Naive thymus-derived CD4-positive, alpha-beta T cell (primary cell): Measurements from ENCODE around the gene OSBPL3. TPM values are rescaled to one million over a fixed set of nuclear protein-coding genes. Genes with fewer than 3 reads are reported as not detected.

ENCODE experiments used
- ATAC-seq: fragments of 150-1000 bp; cut with Tn5 transposase; 2 replicates; pipeline ENCODE4 v1.10.0; 2021; ENCODE audit warnings: mild to moderate bottlenecking, moderate library complexity
- CTCF ChIA-PET: fragments of 350-600 bp; sonication (Branson Sonifier 250); formaldehyde crosslinking; loops from one replicate; lab custom pipeline; 2021; ENCODE audit warnings: antibody characterized with exemption; lab: Charles Lee
- POLR2A ChIA-PET: fragments of 350-600 bp; sonication (Branson Sonifier 250); formaldehyde crosslinking; loops from one replicate; lab custom pipeline; 2021; ENCODE audit warnings: antibody characterized with exemption, inconsistent platforms; lab: Charles Lee
- DNase-seq, 9 donors: peaks; one replicate each; pipeline versions ENCODE4 v3.0.0 to v3.0.0-alpha.2; 2020 to 2022; ENCODE audit warnings: mixed read lengths in 1 of 9
- H3K27ac ChIP-seq: one replicate; pipeline ENCODE4 v1.7.0; 2013; ENCODE audit warnings: mild to moderate bottlenecking, low read depth, low read length, moderate library complexity
- H3K27me3 ChIP-seq, 2 donors: one replicate each; pipeline ENCODE4 v1.7.0; 2013; ENCODE audit warnings: low read length in 2 of 2, mild to moderate bottlenecking in 2 of 2, moderate library complexity in 2 of 2; ENCODE audit not compliant: control insufficient read depth in 2 of 2, insufficient read depth in 2 of 2
- H3K36me3 ChIP-seq, 3 experiments: 1 replicate in 2 of 3; 2 replicates in 1 of 3; pipeline ENCODE4 v1.7.0; 2013; ENCODE audit warnings: low read length in 3 of 3, mild to moderate bottlenecking in 3 of 3, moderate library complexity in 1 of 3; ENCODE audit not compliant: insufficient read depth in 3 of 3, control insufficient read depth in 2 of 3
- H3K4me1 ChIP-seq, 2 donors: one replicate each; pipeline ENCODE4 v1.7.0; 2013; ENCODE audit warnings: low read length in 2 of 2, mild to moderate bottlenecking in 2 of 2, moderate library complexity in 1 of 2; ENCODE audit not compliant: control insufficient read depth in 2 of 2, insufficient read depth in 2 of 2
- H3K4me3 ChIP-seq: 2 replicates; pipeline ENCODE4 v1.7.0; 2013; ENCODE audit warnings: mild to moderate bottlenecking, low read length
- H3K9me3 ChIP-seq, 3 experiments: 1 replicate in 2 of 3; 2 replicates in 1 of 3; pipeline ENCODE4 v1.7.0; 2013; ENCODE audit warnings: low read length in 3 of 3; ENCODE audit not compliant: control insufficient read depth in 2 of 3
- H3K27ac Mint-ChIP-seq, 9 donors: one replicate each; pipeline ENCODE4 v1.8.0; 2020 to 2022; ENCODE audit warnings: mixed read lengths in 9 of 9, mild to moderate bottlenecking in 8 of 9, moderate library complexity in 5 of 9, inconsistent platforms in 2 of 9
- H3K27me3 Mint-ChIP-seq, 5 donors: one replicate each; pipeline ENCODE4 v1.8.0; 2021 to 2022; ENCODE audit warnings: mixed read lengths in 5 of 5, mild to moderate bottlenecking in 1 of 5
- H3K36me3 Mint-ChIP-seq, 5 donors: one replicate each; pipeline ENCODE4 v1.8.0; 2020 to 2022; ENCODE audit warnings: mixed read lengths in 5 of 5, mild to moderate bottlenecking in 3 of 5, inconsistent platforms in 1 of 5
- H3K4me1 Mint-ChIP-seq, 7 donors: one replicate each; pipeline ENCODE4 v1.8.0; 2020 to 2022; ENCODE audit warnings: mixed read lengths in 7 of 7, mild to moderate bottlenecking in 3 of 7, inconsistent platforms in 1 of 7
- H3K4me3 Mint-ChIP-seq, 10 donors: one replicate each; pipeline ENCODE4 v1.8.0; 2020 to 2022; ENCODE audit warnings: mild to moderate bottlenecking in 10 of 10, mixed read lengths in 10 of 10, moderate library complexity in 6 of 10, inconsistent platforms in 2 of 10
- H3K9me3 Mint-ChIP-seq, 11 donors: one replicate each; pipeline ENCODE4 v1.8.0; 2020 to 2022; ENCODE audit warnings: mixed read lengths in 11 of 11, mild to moderate bottlenecking in 4 of 11, inconsistent platforms in 1 of 11, moderate library complexity in 1 of 11
- intact Hi-C, 2 donors: fragments of 100-400 bp; cut with micrococcal nuclease; formaldehyde crosslinking; loops; one replicate each; pipeline ENCODE4 v1.15.1; 2023
- polyA plus RNA-seq, 2 donors: library from polyadenylated mRNA; unstranded; fragments of 300-500 nt; fragmentation: Illumina TruSeq; gene quantifications; one replicate each; pipeline ENCODE4 v1.2.3, GENCODE V29; 2021
- total RNA-seq, 6 experiments: library from RNA in 5 of 6; stranded (reverse) in 5 of 6; gene quantifications; 1 replicate in 5 of 6; 2 replicates in 1 of 6; pipeline ENCODE4 v1.2.3 and lab custom pipeline; 2021 to 2026

OSBPL3 gene
- total and polyA plus RNA-seq, 7 experiments from 2014 or later, result 4.5 to 75.7 (median 19.2) TPM

- Mint-ChIP-seq H3K9me3 (peaks cover 0 to 4% (median 0%) of the 10 kb centered on the region in 11 donors), H3K27me3 (peaks cover 4 to 29% (median 5%) of the 10 kb centered on the region in 5 donors), H3K36me3 (peaks cover 0 to 5% (median 0%) of the 10 kb centered on the region in 5 donors), H3K4me1 (no peaks in the 10 kb centered on the region), H3K4me3 (no peak overlapping the region), H3K27ac (no peak overlapping the region)
- ChIA-PET CTCF (no interaction called here), POLR2A (no interaction called here)
- intact Hi-C loops, result no loop called here
- Histone ChIP-seq H3K9me3 (no peaks in the 10 kb centered on the region), H3K4me3 (no peak overlapping the region), H3K4me1 (no peaks in the 10 kb centered on the region), H3K36me3 (no peaks in the 10 kb centered on the region), H3K27ac (no peak overlapping the region), H3K27me3 (no peaks in the 10 kb centered on the region)
- ATAC-seq (no peak), DNase-seq (no peak)
Measured at GRCh38 chr7:24748521-24748920, 231.5 kb downstream of the OSBPL3 start.

Other genes with a start within 250 kb of the OSBPL3 start
- gene GSDME, start 222.7 kb downstream of the OSBPL3 start, total RNA-seq, result 1 to 10 TPM in 2 of 5 experiments, under 1 TPM in 3; 0.42 to 5.0 (median 0.92) TPM
- under 1 TPM in 1 of 2 donors, not detected in 1; 0.41 TPM for gene GSDME, start 222.7 kb downstream of the OSBPL3 start, polyA plus RNA-seq
- 100 to 1,000 TPM in 3 of 5 experiments, 10 to 100 TPM in 2; 40.4 to 130 (median 114) TPM for gene CYCS, start 145.1 kb upstream of the OSBPL3 start, total RNA-seq
- 100 to 1,000 TPM in 1 of 2 donors, 10 to 100 TPM in 1; 68.1 to 115 TPM for gene CYCS, start 145.1 kb upstream of the OSBPL3 start, polyA plus RNA-seq
- not detected for gene NPVF, start 248.3 kb upstream of the OSBPL3 start, total RNA-seq
- gene NPVF, start 248.3 kb upstream of the OSBPL3 start, polyA plus RNA-seq, result not detected